Trophoblast cell (in vitro differentiated cells and primary cell): Measurements from ENCODE around the gene NCBP2L.

Experiments
- DNase-seq, 2 donors: peaks; one replicate each; pipeline ENCODE4 v3.0.0-alpha.2; 2016
- H2AFZ ChIP-seq: 2 replicates; pipeline ENCODE4 v1.6.1; 2013; ENCODE audit warnings: low read length, moderate library complexity, mild to moderate bottlenecking; ENCODE audit not compliant: insufficient read depth, poor library complexity
- H2AK5ac ChIP-seq: 2 replicates; pipeline ENCODE4 v1.6.1; 2013; ENCODE audit warnings: mild to moderate bottlenecking, low read length
- H2BK120ac ChIP-seq: 2 replicates; pipeline ENCODE4 v1.6.1; 2013; ENCODE audit warnings: low read length, mild to moderate bottlenecking, moderate library complexity; ENCODE audit not compliant: insufficient read depth, poor library complexity
- H2BK12ac ChIP-seq: 2 replicates; pipeline ENCODE4 v1.6.1; 2013; ENCODE audit warnings: mild to moderate bottlenecking, low read length, moderate library complexity
- H2BK5ac ChIP-seq: 2 replicates; pipeline ENCODE4 v1.6.1; 2013; ENCODE audit warnings: low read length, low read depth, moderate library complexity, mild to moderate bottlenecking; ENCODE audit not compliant: poor library complexity
- H3K14ac ChIP-seq: 2 replicates; pipeline ENCODE4 v1.6.1; 2013; ENCODE audit warnings: mild to moderate bottlenecking, low read length
- H3K18ac ChIP-seq: 2 replicates; pipeline ENCODE4 v1.6.1; 2013; ENCODE audit warnings: mild to moderate bottlenecking, low read length
- H3K23ac ChIP-seq: 2 replicates; pipeline ENCODE4 v1.6.1; 2013; ENCODE audit warnings: low read length
- H3K27ac ChIP-seq: 2 replicates; pipeline ENCODE4 v1.5.1; 2013; ENCODE audit warnings: low read depth, mild to moderate bottlenecking, inconsistent platforms, low read length, moderate library complexity
- H3K27me3 ChIP-seq: 2 replicates; pipeline ENCODE4 v1.6.1; 2013; ENCODE audit warnings: inconsistent platforms, mild to moderate bottlenecking, low read length, moderate library complexity; ENCODE audit not compliant: insufficient read depth
- H3K36me3 ChIP-seq, 2 experiments: 1 replicate in 1 of 2; 2 replicates in 1 of 2; pipeline ENCODE4 v1.6.1; 2013; ENCODE audit warnings: low read length in 2 of 2, mild to moderate bottlenecking in 2 of 2, moderate library complexity in 1 of 2; ENCODE audit not compliant: insufficient read depth in 2 of 2, control insufficient read depth in 1 of 2
- H3K4ac ChIP-seq: 2 replicates; pipeline ENCODE4 v1.6.1; 2013; ENCODE audit warnings: low read depth, mild to moderate bottlenecking, low read length, moderate library complexity
- H3K4me1 ChIP-seq, 2 experiments: 1 replicate in 1 of 2; 2 replicates in 1 of 2; pipeline ENCODE4 v1.6.1; 2013; ENCODE audit warnings: low read length in 2 of 2, mild to moderate bottlenecking in 2 of 2, moderate library complexity in 1 of 2; ENCODE audit not compliant: insufficient read depth in 2 of 2, control insufficient read depth in 1 of 2
- H3K4me2 ChIP-seq: 2 replicates; pipeline ENCODE4 v1.6.1; 2013; ENCODE audit warnings: inconsistent platforms, mild to moderate bottlenecking, low read length, moderate library complexity
- H3K4me3 ChIP-seq: 2 replicates; pipeline ENCODE4 v1.5.1; 2013; ENCODE audit warnings: mild to moderate bottlenecking, low read depth, low read length, inconsistent platforms
- H3K79me1 ChIP-seq: one replicate; pipeline ENCODE4 v1.6.1; 2013; ENCODE audit warnings: low read length
- H3K79me2 ChIP-seq: 2 replicates; pipeline ENCODE4 v1.6.1; 2013; ENCODE audit warnings: low read length, mild to moderate bottlenecking; ENCODE audit not compliant: control insufficient read depth, insufficient read depth, poor library complexity
- H3K9ac ChIP-seq: 2 replicates; pipeline ENCODE4 v1.6.1; 2013; ENCODE audit warnings: mild to moderate bottlenecking, low read length
- H3K9me3 ChIP-seq: 2 replicates; pipeline ENCODE4 v1.6.1; 2013; ENCODE audit warnings: low read depth, mild to moderate bottlenecking, control low read depth, inconsistent platforms, low read length; ENCODE audit not compliant: insufficient read depth
- H4K12ac ChIP-seq: 2 replicates; pipeline ENCODE4 v1.6.1; 2013; ENCODE audit warnings: low read depth, mild to moderate bottlenecking, low read length, moderate library complexity
- H4K8ac ChIP-seq: 2 replicates; pipeline ENCODE4 v1.6.1; 2013; ENCODE audit warnings: low read depth, mild to moderate bottlenecking, low read length, moderate library complexity
- H4K91ac ChIP-seq: one replicate; pipeline ENCODE4 v1.6.1; 2013; ENCODE audit warnings: low read depth, mild to moderate bottlenecking, low read length, moderate library complexity
- WGBS: extraction: QIAGEN DNeasy Blood & Tissue Kit; methylation state at CpG from one replicate; pipeline ENCODE4 v1.1.7; 2013; ENCODE audit warnings: missing lambda C conversion rate; ENCODE audit not compliant: insufficient read length, insufficient coverage; ENCODE audit errors: extremely low coverage; 5-methylcytosine and 5-hydroxymethylcytosine counted together

The NCBP2L gene

GRCh38 chrX:107730991-107731766 lies 46.4 kb upstream of the NCBP2L start:
- Histone ChIP-seq H4K8ac (no peak overlapping the region), H2BK5ac (no peak overlapping the region), H3K36me3 (no peaks in the 10 kb centered on the region), H3K18ac (no peak overlapping the region), H3K9ac (no peak overlapping the region), H2AFZ (no peak overlapping the region), H4K91ac (no peak overlapping the region), H3K23ac (no peak overlapping the region), H3K4ac (no peak overlapping the region), H3K79me1 (no peaks in the 10 kb centered on the region), H3K79me2 (no peaks in the 10 kb centered on the region), H3K9me3 (no peaks in the 10 kb centered on the region), H4K12ac (no peak overlapping the region), H3K14ac (no peak overlapping the region), H2BK120ac (no peak overlapping the region), H3K4me1 (peaks cover 0 to 5% of the 10 kb centered on the region in 2 experiments), H3K4me3 (no peak overlapping the region), H2AK5ac (no peak overlapping the region), H3K4me2 (no peak overlapping the region), H3K27me3 (no peaks in the 10 kb centered on the region), H3K27ac (no peak overlapping the region), H2BK12ac (no peak overlapping the region)
- no CpG with 5 or more reads among the region's 9 CpGs for WGBS
- no peak for DNase-seq

GRCh38 chrX:107731831-107732502 lies 45.6 kb upstream of the NCBP2L start:
- no peak for DNase-seq
- WGBS: no CpG with 5 or more reads among the region's 7 CpGs
- Histone ChIP-seq H3K79me2 (no peaks in the 10 kb centered on the region), H3K4me3 (no peak overlapping the region), H3K18ac (no peak overlapping the region), H3K4me1 (peaks cover 0 to 5% of the 10 kb centered on the region in 2 experiments), H3K79me1 (no peaks in the 10 kb centered on the region), H4K91ac (no peak overlapping the region), H3K36me3 (no peaks in the 10 kb centered on the region), H2BK5ac (no peak overlapping the region), H3K27ac (no peak overlapping the region), H3K9ac (no peak overlapping the region), H2AFZ (no peak overlapping the region), H2BK120ac (no peak overlapping the region), H4K8ac (no peak overlapping the region), H3K23ac (no peak overlapping the region), H3K27me3 (no peaks in the 10 kb centered on the region), H2BK12ac (no peak overlapping the region), H4K12ac (peak overlapping the region; percentile 54), H3K9me3 (no peaks in the 10 kb centered on the region), H3K4me2 (no peak overlapping the region), H3K14ac (no peak overlapping the region), H3K4ac (no peak overlapping the region), H2AK5ac (no peak overlapping the region)

GRCh38 chrX:107733686-107734085 lies 43.8 kb upstream of the NCBP2L start:
- H3K9ac ChIP-seq: no peak overlapping the region
- no peak overlapping the region for H3K4me2 ChIP-seq
- H3K27me3 ChIP-seq: no peaks in the 10 kb centered on the region
- no peaks in the 10 kb centered on the region for H3K9me3 ChIP-seq
- H2BK120ac ChIP-seq: no peak overlapping the region
- peaks cover 0 to 5% of the 10 kb centered on the region in 2 experiments for H3K4me1 ChIP-seq
- H3K4me3 ChIP-seq: no peak overlapping the region
- no peak overlapping the region for H2AK5ac ChIP-seq
- no peaks in the 10 kb centered on the region for H3K36me3 ChIP-seq
- no peak overlapping the region for H3K18ac ChIP-seq
- no peak overlapping the region for H4K91ac ChIP-seq
- no peak overlapping the region for H3K4ac ChIP-seq
- no peak overlapping the region for H4K8ac ChIP-seq
- H2BK12ac ChIP-seq: no peak overlapping the region
- H3K23ac ChIP-seq: no peak overlapping the region
- H4K12ac ChIP-seq: no peak overlapping the region
- no peak overlapping the region for H3K14ac ChIP-seq
- no peak for DNase-seq
- no CpG with 5 or more reads among the region's 4 CpGs for WGBS
- no peak overlapping the region for H3K27ac ChIP-seq
- H2AFZ ChIP-seq: no peak overlapping the region
- H3K79me2 ChIP-seq: no peaks in the 10 kb centered on the region
- H2BK5ac ChIP-seq: no peak overlapping the region
- no peaks in the 10 kb centered on the region for H3K79me1 ChIP-seq

GRCh38 chrX:107734646-107735045 lies 42.9 kb upstream of the NCBP2L start:
- Histone ChIP-seq H4K91ac (no peak overlapping the region), H3K23ac (no peak overlapping the region), H3K36me3 (no peaks in the 10 kb centered on the region), H2AK5ac (no peak overlapping the region), H2BK5ac (no peak overlapping the region), H3K9ac (no peak overlapping the region), H2BK12ac (no peak overlapping the region), H4K12ac (no peak overlapping the region), H3K79me1 (no peaks in the 10 kb centered on the region), H2AFZ (no peak overlapping the region), H3K18ac (no peak overlapping the region), H3K9me3 (no peaks in the 10 kb centered on the region), H3K27me3 (no peaks in the 10 kb centered on the region), H3K27ac (no peak overlapping the region), H3K4me2 (no peak overlapping the region), H3K4ac (no peak overlapping the region), H2BK120ac (no peak overlapping the region), H4K8ac (no peak overlapping the region), H3K14ac (no peak overlapping the region), H3K79me2 (no peaks in the 10 kb centered on the region), H3K4me3 (no peak overlapping the region), H3K4me1 (peaks cover 0 to 5% of the 10 kb centered on the region in 2 experiments)
- DNase-seq: no peak
- no CpG with 5 or more reads among the region's 3 CpGs for WGBS
